Measurements from ENCODE around the gene OPCML. TPM values are rescaled to one million over a fixed set of nuclear protein-coding genes. Genes with fewer than 3 reads are reported as not detected.

Gene OPCML
- total RNA-seq, 1 donor from 2014 or later = not detected

GRCh38 chr11:133234883-133235282 is 297.4 kb downstream of the OPCML start:
- TF ChIP-seq POLR2A (IDR thresholded peaks at IDR 0.05) = no peak
- TF ChIP-seq, protein P1, sequence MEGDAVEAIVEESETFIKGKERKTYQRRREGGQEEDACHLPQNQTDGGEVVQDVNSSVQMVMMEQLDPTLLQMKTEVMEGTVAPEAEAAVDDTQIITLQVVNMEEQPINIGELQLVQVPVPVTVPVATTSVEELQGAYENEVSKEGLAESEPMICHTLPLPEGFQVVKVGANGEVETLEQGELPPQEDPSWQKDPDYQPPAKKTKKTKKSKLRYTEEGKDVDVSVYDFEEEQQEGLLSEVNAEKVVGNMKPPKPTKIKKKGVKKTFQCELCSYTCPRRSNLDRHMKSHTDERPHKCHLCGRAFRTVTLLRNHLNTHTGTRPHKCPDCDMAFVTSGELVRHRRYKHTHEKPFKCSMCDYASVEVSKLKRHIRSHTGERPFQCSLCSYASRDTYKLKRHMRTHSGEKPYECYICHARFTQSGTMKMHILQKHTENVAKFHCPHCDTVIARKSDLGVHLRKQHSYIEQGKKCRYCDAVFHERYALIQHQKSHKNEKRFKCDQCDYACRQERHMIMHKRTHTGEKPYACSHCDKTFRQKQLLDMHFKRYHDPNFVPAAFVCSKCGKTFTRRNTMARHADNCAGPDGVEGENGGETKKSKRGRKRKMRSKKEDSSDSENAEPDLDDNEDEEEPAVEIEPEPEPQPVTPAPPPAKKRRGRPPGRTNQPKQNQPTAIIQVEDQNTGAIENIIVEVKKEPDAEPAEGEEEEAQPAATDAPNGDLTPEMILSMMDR (IDR thresholded peaks at IDR 0.05) = no peak
- TF ChIP-seq POLR2AphosphoS5 (IDR thresholded peaks at IDR 0.05; ENCODE audit: insufficient read depth in 1 of 2, low read depth in 1 of 2) = no peak
- no peak overlapping the region for H3K4me3 ChIP-seq
- H3K27me3 ChIP-seq = no peaks in the 10 kb centered on the region
- no peaks in the 10 kb centered on the region for H3K9me3 ChIP-seq
- no peak overlapping the region for H3K27ac ChIP-seq
- intact Hi-C loops (cut with DNase I) = no loop called here
- H3K4me1 ChIP-seq = no peaks in the 10 kb centered on the region
- peak; percentile 42 to 55 for DNase-seq (ENCODE audit: extremely low spot score in 2 of 2)
- H3K36me3 ChIP-seq = no peaks in the 10 kb centered on the region

DNA sequence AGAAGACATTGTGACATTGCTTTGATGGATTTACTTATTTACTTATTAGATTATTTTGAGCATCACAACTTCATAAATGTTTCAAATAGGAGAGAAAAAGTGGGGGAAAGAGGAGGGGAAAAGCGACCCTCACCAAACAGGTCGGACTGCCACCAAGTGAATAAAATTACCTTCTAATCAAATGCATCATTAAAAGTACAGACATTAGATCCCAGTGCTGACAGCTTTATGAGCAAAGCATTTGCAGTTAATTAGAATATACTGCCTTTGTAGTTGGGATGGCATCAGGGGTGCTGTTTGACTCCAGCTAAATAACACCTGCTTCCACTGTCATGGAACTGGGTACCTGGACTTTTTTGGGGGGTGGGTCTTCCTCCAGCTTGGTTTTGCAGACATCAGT is 299.6 kb downstream of the OPCML start:
- H3K4me1 ChIP-seq = no peaks in the 10 kb centered on the region
- H3K27ac ChIP-seq = no peak overlapping the region
- TF ChIP-seq, protein P1 (IDR thresholded peaks at IDR 0.05) = no peak
- no peak for TF ChIP-seq POLR2AphosphoS5 (IDR thresholded peaks at IDR 0.05; ENCODE audit: insufficient read depth in 1 of 2, low read depth in 1 of 2)
- TF ChIP-seq POLR2A (IDR thresholded peaks at IDR 0.05) = no peak
- no peaks in the 10 kb centered on the region for H3K9me3 ChIP-seq
- no peak for DNase-seq (ENCODE audit: extremely low spot score in 2 of 2)
- intact Hi-C loops (cut with DNase I) = no loop called here
- no peaks in the 10 kb centered on the region for H3K27me3 ChIP-seq
- H3K36me3 ChIP-seq = no peaks in the 10 kb centered on the region
- H3K4me3 ChIP-seq = no peak overlapping the region

- Histone ChIP-seq H3K27me3 (no peaks in the 10 kb centered on the region), H3K9me3 (no peaks in the 10 kb centered on the region), H3K36me3 (no peaks in the 10 kb centered on the region), H3K4me3 (no peak overlapping the region), H3K27ac (no peak overlapping the region), H3K4me1 (no peaks in the 10 kb centered on the region)
- intact Hi-C loops (cut with DNase I) = no loop called here
- no peak for DNase-seq (ENCODE audit: extremely low spot score in 2 of 2)
- TF ChIP-seq POLR2A (IDR thresholded peaks at IDR 0.05) (no peak), POLR2AphosphoS5 (IDR thresholded peaks at IDR 0.05; ENCODE audit: insufficient read depth in 1 of 2, low read depth in 1 of 2) (no peak)
- TF ChIP-seq, protein P1 (IDR thresholded peaks at IDR 0.05) = no peak
Measured at GRCh38 chr11:133230431-133230830, 301.9 kb downstream of the OPCML start.

GRCh38 chr11:133228471-133229329 is 303.6 kb downstream of the OPCML start:
- H3K27me3 ChIP-seq = no peaks in the 10 kb centered on the region
- intact Hi-C loops (cut with DNase I) = no loop called here
- no peaks in the 10 kb centered on the region for H3K4me1 ChIP-seq
- no peaks in the 10 kb centered on the region for H3K36me3 ChIP-seq
- H3K9me3 ChIP-seq = no peaks in the 10 kb centered on the region
- TF ChIP-seq, protein P1 (IDR thresholded peaks at IDR 0.05) = no peak
- TF ChIP-seq POLR2A (IDR thresholded peaks at IDR 0.05) = no peak
- no peak overlapping the region for H3K27ac ChIP-seq
- no peak overlapping the region for H3K4me3 ChIP-seq
- no peak for DNase-seq (ENCODE audit: extremely low spot score in 2 of 2)

- H3K4me3 ChIP-seq = no peak overlapping the region
- no peaks in the 10 kb centered on the region for H3K27me3 ChIP-seq
- no peaks in the 10 kb centered on the region for H3K9me3 ChIP-seq
- no peaks in the 10 kb centered on the region for H3K4me1 ChIP-seq
- no peaks in the 10 kb centered on the region for H3K36me3 ChIP-seq
- intact Hi-C loops (cut with DNase I) = no loop called here
- DNase-seq (ENCODE audit: extremely low spot score in 2 of 2) = no peak
- TF ChIP-seq POLR2A (IDR thresholded peaks at IDR 0.05) = no peak
- no peak for TF ChIP-seq POLR2AphosphoS5 (IDR thresholded peaks at IDR 0.05; ENCODE audit: insufficient read depth in 1 of 2, low read depth in 1 of 2)
- TF ChIP-seq, protein P1 (IDR thresholded peaks at IDR 0.05) = no peak
- H3K27ac ChIP-seq = no peak overlapping the region
Measured at GRCh38 chr11:133227632-133228111, 304.6 kb downstream of the OPCML start.

Measured in vagina (tissue), 2 donors.